HT-29 (cell line): ENCODE data around the gene ATP2A1. TPM values are rescaled to one million over a fixed set of nuclear protein-coding genes. Genes with fewer than 3 reads are reported as not detected.
A peak's percentile ranks its signal among the peaks of the same experiment; 100 is the strongest.
"Not testable (repeated sequence)": the region's sequence is repeated elsewhere in the genome, so short reads cannot be mapped to it uniquely, and the experiment has no call there.

ENCODE experiments used
- DNase-seq: peaks from one replicate; pipeline ENCODE4 v3.0.0-alpha.2; 2015; ENCODE audit warnings: low spot score
- total RNA-seq: library from RNA; depleted of rRNA; stranded (reverse); fragments of >200 nt; shearing (Covaris generic); gene quantifications from 2 replicates; pipeline ENCODE4 v1.2.3, GENCODE V29; 2014

ATP2A1 gene
- total RNA-seq, 1 experiment from 2014 or later: 2.6 TPM

DNA sequence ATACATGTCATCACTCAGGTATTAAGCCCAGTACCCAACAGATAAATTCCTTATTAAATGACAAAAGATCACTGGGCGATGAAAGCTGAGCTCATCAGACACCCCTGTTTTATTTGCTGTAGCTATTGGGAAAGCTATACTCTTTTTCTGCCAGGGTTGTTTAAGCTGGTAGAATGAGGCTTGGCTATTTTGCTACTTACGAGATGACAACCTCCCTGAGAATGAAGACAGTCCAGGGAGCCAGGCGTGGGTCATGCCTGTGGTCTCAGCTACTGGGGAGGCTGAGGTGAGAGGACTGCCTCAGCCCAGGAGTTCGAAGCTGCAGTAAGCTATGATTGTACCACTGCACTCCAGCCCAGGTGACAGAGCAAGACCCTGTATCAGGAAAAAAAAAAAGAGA lies 19.0 kb upstream of the ATP2A1 start:
- no peak for DNase-seq

DNA sequence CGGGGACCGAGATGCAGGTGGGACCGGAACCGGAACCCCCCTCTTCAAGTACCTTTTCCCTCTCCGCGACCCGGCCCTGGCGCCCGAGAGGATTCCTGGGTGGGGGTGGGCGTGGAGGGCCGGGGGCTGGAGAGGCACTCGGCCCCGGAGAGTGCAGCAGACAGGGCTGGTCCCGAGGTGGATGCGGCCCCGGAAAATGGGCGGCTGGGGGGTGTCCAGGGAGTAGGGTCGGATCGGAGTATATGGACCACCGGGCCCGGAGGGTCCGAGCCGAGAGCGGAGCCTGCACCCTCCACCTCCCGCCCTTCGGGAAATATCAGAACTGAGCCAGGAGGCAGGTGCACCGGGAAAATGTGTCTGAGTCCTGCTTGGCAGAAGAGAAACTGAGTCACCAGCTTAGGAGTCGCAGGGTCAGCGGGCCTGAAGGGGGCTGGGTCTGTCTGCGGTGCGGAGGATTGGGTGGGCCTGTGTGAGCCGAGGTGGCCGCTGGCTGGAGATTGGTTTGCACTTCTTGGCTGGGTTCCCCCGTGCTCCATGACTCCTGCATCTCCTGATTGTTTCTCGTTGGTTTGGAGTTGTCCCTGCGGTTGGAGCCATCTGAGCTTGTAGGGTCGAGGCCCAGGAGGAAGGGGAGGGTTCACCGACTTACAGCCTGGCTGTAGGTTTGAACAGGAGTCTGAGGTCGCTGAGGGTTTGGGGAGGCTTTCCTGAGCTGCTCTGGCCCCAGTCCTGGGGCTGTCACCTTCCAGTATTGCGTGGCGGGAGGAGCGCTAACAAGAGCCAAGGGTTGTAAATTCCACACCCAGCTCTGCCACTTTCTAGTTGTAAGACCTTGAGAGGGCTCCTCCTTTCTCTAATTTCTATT lies 14.1 kb upstream of the ATP2A1 start:
- no peak for DNase-seq

DNA sequence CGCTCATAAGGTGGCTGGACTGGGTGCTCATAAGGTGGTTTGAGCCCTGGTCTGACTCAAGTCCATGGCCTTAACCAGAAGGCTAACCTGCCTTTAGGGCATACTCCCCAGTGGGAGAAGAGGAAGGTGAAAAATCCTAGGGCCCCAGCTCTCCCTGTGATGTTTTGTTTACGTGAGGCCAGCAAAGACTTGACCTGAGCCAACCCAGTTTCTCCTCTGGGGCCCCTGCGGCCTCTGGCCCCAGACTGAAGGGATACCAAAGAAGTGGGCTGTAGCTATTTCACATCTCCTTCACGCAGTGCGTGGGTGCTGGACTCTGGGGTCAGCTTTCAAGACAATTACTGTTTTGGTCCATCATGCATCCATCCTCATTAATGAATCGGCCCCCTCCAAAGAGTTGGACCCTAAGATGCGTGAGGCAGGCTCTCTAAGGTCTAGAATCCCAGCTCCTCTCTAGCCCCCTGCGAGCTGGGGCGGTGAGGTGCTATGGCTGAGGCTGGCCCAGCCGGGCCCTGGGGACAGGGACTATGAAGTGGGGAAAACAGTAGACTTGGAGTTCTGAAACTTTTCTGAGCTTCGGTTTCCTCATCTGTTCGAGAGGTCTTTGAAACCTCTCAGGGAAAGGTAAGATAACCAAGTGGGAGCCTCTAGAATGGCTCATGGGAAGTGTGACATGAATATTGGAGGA lies 13.1 kb upstream of the ATP2A1 start:
- no peak for DNase-seq

DNA sequence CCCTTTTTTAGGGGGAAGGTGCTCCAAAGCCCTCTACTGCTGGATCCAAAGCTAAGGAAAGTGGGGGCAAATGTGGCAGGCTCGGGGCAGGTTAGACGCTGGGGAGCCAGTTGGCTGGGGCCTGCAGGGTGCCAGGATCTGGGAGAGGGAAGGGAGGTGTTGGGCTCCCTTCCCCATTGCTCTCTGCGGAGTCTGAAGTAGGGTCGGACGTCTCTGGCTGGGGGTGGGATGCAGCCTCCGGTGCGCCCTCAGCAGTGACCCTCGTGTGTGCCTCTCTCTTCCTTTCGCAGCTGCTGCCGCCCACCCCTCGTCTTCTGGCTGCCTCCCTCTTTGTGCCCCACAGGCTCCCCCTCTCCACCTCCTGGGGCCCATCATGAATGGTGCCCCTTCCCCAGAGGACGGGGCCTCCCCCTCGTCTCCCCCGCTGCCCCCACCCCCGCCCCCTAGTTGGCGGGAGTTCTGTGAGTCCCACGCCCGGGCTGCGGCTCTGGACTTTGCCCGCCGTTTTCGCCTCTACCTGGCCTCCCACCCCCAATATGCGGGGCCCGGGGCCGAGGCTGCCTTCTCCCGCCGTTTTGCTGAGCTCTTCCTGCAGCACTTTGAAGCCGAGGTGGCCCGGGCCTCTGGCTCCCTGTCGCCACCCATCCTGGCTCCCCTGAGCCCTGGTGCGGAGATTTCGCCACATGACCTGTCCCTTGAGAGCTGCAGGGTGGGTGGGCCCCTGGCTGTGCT lies 12.4 kb upstream of the ATP2A1 start:
- DNase-seq: no peak

DNA sequence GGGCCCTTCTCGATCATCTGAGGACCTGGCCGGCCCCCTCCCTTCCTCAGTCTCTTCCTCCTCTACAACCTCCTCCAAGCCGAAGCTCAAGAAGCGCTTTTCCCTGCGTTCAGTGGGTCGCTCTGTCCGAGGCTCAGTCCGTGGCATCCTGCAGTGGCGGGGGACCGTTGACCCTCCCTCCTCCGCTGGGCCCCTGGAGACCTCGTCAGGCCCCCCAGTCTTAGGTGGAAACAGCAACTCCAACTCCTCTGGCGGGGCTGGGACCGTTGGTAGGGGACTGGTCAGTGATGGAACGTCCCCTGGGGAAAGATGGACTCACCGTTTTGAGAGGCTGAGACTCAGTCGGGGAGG lies 11.9 kb upstream of the ATP2A1 start:
- no peak for DNase-seq

DNA sequence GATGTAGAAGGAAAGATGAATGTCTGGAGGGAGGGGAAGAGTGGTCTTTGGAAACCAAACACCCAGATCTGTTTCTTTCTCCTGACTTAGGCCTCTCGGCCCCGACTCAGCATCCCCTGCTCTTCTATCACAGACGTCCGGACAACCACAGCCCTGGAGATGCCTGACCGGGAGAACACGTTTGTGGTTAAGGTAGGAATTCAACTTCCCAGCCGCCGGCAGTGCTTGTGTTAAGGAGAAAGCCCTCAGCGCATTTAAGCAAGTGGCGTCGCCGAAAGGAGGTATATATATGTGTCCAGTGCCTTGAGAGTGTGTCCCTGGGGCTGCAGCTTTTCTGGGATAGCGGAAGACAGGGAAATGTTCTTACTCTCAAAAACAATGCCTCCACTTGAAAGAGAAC lies 11.0 kb upstream of the ATP2A1 start:
- no peak for DNase-seq

DNA sequence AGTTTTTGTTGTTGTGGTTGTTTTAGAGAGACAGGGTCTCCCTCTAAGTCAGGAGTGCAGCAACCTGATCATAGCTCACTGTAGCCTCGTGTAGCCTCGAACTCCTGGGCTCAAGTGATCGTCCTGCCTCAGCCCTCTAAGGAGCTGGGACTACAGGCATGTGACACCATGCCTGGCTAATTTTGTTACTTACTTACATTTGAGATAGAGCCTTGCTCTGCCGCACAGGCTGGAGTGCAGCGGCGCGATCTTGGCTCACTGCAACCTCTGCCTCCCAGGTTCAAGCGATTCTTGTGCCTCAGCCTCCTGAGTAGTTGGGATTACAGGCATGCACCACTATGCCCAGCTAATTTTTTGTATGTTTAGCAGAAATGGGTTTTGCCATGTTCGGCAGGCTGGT lies 10.6 kb upstream of the ATP2A1 start:
- not testable (repeated sequence) for DNase-seq

DNA sequence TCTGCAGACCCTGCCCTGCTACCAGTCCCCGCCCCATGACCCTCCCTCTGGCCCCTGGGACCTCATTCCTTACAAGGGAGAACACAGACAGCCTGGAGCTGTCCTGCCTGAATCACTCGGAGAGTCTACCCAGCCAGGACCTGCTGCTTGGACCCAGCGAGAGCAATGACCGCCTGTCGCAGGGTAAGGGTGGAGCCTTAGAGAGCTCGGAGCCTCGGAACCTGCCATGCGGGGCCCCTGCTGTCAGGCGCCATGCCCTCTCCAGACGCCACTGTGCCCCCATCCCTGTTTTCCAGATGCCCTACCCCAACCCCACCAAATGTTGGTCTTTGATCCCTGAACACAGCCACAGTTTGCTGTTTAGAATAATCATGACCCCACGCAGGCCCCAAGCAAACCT lies 9.1 kb upstream of the ATP2A1 start:
- no peak for DNase-seq

DNA sequence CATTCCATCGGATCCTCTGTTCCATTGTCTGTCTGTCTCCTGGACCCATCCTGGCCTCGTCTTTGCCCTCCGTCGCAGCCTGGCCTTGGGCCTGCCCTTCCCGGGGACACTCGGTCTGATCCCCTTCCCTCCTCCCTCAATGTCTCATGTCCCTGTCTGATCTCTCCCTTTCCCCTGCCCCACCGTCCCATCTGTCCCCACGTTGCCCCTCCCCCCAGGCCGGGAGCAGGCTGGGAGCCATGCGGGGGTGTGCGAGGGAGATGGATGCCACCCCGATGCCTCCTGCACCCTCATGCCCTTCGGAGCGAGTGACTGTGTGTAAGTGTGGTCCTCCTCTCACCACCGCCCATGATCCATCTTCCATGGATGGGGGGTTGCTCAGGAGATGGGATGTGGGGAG lies 5.3 kb upstream of the ATP2A1 start:
- DNase-seq: no peak

DNA sequence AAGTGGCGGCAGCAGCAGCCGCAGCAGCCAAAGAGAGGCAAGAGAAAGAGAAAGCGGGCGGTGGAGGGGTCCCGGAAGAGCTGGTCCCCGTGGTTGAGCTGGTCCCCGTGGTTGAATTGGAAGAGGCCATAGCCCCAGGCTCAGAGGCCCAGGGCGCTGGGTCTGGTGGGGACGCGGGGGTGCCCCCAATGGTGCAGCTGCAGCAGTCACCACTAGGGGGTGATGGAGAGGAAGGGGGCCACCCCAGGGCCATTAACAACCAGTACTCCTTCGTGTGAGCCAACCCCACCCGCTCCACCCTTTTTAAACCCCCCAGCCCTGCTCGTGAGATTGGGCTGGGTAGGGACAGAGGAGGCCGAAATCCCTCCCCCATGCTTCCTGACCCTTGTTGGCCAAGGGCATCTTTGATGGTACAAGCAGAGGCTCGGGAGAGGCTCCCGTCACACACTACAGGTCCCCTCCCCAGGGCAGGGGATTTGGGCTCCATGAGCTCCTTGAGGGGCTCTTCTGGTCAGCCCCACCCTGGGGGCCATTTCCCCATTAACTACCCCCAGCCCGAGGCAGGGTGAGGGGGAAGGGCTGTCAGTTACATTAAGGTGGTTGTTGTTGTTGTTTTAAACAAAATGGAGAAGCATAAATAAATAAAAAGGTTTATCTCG lies 4.6 kb upstream of the ATP2A1 start:
- no peak for DNase-seq

DNA sequence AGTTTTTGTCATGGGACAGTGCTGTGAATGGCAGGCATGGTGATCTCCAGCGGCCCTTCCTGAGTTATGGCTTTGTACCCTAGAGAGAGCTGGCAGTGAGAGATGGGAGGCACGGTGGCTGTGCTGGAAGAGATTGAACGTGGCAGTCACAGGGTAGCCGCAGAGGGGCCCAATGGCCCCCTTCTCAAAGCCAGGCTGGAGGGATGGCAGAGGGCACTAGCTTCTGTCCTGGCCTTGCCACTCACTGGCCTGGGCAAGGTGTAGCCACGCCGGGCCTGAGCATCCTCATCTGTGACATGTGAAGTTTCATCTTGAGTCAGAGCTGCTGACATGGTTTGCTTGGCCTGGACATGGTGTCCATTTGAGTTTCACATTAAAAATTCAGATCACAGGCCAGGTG lies 3.9 kb upstream of the ATP2A1 start:
- DNase-seq: no peak

DNA sequence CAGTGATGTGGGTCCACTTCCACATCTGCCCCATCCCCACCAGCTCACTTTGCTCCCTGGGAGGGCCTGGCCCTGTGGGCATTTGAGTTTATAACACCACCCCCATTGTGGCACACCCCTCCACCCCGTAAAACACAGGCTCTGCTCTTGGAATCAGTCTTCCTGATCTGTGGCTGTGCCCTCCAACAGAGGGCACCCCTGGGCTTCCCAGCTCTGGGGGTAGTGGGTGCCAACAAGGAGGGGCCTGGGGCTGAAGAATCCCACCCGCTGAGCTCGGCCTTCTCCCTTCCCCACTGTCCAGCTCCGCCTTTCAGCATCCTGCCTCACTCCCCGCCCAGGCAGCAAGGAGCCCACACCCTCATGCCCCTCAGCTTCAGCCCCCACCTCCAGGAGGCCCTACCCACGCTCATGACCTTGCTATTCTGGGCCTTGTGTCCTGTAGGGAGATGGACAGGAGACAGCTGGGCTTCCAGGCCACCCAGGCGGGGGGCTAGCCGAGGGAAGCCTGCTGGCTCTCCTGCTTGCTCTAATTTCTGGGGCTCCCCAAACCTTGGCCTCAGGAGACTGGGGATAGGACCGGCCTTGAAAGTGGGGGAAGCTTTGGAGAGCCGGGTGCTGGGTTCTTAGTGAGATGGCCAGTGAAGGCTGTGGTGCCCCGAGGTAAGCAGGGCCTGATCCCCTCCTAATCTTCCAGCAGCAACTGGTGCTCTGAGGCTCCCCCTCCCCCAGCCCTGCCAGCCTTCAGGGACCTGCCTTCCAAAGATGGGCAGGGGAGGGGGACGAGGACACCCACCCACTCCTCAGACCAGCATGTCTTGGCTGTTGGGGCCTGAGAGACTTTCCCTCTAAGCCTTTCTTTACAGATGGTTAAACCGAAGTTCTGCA lies 2.9 kb upstream of the ATP2A1 start:
- DNase-seq: no peak

DNA sequence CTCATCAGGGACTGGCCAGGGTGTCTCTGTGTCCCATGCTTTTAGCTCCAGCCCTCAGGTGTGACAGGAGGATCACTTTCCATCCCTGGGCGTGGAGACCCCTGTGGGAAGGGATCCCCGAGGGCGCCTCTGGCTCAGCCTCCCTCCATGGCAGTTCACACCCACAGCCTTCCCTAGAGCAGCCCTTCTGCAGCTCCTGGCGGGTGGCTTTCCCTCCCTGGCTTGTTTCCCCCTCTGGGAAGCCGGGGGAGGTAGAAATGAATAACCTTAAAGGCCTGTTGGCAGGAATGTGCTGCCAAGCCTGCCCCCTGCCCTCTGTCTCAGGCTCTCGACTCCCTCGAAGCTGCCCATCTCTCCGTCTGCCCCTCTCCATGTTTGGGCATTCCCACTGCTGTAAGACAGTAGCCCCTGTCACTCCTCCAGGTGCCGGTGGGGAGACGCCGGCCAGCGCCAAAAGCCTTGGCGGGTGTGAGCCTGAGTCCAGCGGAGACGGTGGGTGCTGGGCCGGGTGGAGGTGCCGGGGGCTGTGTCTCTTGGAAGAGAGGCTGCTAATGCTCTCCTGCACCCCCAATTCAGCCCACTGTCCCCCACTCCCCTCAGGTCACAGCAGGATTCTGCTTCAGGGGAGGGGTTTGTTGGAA lies 2.1 kb upstream of the ATP2A1 start:
- DNase-seq: no peak

DNA sequence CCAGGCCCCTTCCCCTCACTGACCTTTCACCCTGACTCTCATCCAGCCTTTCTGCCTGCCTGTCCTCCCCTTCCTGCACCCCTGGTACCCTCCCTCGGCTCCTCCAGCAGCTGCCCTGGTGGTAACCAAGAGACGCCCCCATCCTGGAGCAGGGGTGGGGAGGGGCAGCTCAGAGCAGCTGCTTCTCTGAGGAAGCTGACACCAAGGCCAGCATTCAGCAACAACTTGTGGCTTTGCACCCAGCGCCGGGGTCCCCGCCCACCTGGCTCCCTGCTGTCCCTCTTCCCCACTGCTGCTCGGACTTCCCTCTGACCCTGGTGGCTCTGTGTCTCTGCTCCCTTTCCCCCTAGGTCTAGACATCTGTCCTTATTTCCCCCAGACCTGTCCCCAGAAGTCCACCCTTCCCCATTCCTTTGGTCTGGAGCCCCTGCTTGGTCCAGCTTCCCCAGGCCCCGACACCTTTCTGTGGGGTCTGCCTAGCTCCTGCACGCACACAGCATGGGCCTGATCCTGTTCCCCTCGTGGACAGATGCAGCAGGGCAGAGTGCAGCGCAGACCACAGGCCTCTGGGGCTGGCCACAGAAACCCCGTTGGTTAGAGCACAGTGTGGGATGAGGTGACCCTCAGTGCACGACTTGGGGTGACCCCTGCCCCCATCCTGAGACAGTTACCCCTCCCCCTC lies 1.2 kb upstream of the ATP2A1 start:
- no peak for DNase-seq

DNA sequence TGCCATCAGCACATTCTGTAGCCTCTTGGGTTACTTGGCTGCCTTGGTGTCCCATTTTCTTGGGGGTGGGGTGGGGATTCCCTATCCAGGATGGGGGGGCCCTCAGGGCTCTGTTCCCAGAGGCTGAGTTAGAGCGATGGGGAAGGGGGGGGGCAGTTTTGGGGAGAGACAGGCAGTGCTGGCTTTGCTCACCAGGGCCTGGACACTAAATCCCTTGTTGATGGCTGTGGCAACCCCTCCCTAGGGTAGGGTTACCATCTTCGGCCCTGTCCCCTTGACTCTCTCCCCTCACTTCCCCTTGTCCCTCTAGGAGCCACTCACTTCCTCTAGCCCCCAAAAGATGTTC lies 660 bp upstream of the ATP2A1 start:
- no peak for DNase-seq

DNA sequence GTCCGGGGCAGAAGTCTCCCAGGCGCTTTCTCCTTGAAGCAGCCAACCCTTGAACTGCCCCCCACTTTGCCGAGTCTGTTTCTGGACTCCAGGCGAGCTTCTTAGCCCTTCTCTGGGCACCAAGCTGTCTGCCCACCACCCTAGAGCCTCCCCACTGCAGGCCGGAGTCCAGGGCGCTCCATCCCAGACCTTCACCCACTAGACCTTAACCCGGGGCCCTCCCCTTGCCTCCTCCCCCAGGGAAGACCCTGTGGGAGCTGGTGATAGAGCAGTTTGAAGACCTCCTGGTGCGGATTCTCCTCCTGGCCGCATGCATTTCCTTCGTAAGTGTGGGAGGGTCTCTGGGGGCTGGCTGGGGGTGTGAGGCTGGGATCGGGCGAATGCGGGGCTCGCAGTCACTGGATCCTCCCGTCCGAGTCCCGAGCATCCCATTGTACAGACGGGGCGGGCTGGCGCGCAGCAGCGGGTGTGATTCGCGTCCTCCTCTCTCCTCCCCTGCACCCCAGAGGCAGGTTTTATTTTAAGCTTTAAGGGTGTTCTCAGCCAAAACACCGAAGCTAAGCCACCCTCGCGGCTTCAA lies 1.1 kb downstream of the ATP2A1 start:
- no peak for DNase-seq

DNA sequence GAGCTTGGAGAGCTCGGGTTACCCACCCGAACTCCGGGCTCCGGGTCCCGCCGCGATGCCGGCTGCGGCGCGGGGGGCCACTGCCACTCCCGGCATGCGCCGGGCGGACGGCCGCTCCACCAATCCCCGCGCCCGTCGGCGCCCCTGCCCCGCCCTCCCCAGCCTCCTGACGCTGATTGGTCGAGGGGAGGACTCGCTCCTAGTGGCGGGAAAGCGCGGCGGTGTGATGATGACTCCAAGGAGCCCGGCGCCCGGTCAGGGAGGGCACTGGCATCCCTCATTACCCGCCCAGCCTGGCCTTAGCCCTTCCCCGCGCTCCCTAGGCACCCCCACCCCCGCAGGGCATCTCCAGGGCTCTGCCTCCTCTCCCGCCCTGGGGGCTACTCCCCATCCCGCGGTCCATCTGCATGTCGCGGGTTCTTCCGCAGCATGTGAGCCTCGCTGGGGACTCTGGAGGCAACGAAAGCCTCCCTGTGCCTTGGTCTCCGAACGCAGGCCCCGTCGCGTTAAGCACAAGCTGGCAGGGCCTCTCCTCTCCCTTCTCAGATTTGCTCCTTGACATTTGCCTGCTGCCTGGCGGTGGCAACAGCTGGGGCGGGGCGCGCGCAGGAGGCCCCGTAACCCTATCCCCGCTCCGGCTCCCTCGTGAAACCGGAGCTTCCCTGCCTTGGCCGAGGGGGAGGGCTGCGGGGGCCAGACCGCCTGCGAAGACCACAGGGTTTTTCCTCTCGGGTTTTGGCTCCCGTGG lies 1.7 kb downstream of the ATP2A1 start:
- DNase-seq: peak; percentile 61

DNA sequence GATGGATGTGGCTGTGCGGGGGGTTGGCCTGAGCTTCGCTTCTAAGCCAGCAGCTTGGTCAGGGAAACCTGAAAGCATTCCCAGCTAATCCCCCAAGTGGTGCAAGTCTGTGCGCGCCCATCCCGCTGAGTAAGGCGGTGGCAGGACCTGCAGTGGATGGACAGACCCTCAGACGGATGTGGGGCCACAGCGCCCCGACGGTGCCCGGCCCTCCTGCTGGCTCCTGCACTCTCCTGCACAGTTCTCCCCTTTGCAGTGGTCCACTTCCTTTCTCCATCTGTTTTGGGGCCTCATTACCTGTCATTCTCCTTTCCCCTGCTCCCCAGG lies 2.3 kb downstream of the ATP2A1 start:
- DNase-seq: no peak

DNA sequence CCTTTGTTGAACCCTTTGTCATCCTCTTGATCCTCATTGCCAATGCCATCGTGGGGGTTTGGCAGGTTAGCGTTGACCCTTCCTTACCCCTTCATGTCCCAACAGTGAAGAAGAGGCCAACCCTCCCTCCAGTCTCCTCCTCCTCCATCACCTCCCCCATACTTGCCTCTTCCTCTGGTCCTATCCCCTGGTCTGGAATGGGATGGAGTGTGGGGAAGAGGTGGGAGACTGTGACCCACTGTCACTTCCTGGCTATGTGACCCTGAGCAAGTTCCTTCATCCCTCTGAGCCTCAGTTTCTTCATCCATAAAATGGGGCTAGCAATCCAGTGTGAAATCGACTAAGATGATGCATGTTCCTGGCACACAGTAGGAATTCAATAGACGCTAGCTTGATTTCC lies 2.7 kb downstream of the ATP2A1 start:
- DNase-seq: no peak
